ENCODE data around the gene GFAP.
A peak's percentile ranks its signal among the peaks of the same experiment; 100 is the strongest.

GFAP gene

DNA sequence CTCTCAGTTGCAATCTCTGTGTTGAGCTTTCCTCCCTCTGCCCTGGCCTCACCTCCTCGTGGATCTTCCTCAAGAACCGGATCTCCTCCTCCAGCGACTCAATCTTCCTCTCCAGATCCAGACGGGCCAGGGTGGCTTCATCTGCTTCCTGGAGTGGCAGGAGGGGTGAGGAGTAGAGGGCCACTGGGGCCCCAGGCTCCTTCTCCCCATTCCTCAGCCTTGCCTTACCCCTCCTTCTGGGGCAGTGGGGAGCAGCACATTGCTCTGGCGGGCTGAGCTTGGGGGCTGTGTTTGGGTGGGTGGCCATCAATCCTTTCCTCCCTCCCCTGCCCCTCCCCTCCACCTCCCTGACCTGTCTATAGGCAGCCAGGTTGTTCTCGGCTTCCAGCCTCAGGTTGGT is 1.6 kb downstream of the GFAP start:
- no peak for TF ChIP-seq ZNF8 (CRISPR knock-in tag; IDR thresholded peaks at IDR 0.05)
- TF ChIP-seq CSDC2 (CRISPR knock-in tag; IDR thresholded peaks at IDR 0.05), result no peak
- TF ChIP-seq RARB (CRISPR knock-in tag; IDR thresholded peaks at IDR 0.05), result no peak
- no peak for TF ChIP-seq ZC3H10 (CRISPR knock-in tag; IDR thresholded peaks at IDR 0.05)
- no peak for TF ChIP-seq ZFP30 (CRISPR knock-in tag; IDR thresholded peaks at IDR 0.05)
- no peak for TF ChIP-seq ZNF565 (CRISPR knock-in tag; conservative IDR thresholded peaks at IDR 0.05; ENCODE audit: low read depth)
- TF ChIP-seq PPARA (CRISPR knock-in tag; IDR thresholded peaks at IDR 0.05; ENCODE audit: borderline replicate concordance), result no peak
- TF ChIP-seq, protein P1, sequence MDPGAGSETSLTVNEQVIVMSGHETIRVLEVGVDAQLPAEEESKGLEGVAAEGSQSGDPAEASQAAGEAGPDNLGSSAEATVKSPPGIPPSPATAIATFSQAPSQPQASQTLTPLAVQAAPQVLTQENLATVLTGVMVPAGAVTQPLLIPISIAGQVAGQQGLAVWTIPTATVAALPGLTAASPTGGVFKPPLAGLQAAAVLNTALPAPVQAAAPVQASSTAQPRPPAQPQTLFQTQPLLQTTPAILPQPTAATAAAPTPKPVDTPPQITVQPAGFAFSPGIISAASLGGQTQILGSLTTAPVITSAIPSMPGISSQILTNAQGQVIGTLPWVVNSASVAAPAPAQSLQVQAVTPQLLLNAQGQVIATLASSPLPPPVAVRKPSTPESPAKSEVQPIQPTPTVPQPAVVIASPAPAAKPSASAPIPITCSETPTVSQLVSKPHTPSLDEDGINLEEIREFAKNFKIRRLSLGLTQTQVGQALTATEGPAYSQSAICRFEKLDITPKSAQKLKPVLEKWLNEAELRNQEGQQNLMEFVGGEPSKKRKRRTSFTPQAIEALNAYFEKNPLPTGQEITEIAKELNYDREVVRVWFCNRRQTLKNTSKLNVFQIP (CRISPR knock-in tag; IDR thresholded peaks at IDR 0.05; ENCODE audit: borderline replicate concordance, low read depth), result no peak
- TF ChIP-seq, protein P2, sequence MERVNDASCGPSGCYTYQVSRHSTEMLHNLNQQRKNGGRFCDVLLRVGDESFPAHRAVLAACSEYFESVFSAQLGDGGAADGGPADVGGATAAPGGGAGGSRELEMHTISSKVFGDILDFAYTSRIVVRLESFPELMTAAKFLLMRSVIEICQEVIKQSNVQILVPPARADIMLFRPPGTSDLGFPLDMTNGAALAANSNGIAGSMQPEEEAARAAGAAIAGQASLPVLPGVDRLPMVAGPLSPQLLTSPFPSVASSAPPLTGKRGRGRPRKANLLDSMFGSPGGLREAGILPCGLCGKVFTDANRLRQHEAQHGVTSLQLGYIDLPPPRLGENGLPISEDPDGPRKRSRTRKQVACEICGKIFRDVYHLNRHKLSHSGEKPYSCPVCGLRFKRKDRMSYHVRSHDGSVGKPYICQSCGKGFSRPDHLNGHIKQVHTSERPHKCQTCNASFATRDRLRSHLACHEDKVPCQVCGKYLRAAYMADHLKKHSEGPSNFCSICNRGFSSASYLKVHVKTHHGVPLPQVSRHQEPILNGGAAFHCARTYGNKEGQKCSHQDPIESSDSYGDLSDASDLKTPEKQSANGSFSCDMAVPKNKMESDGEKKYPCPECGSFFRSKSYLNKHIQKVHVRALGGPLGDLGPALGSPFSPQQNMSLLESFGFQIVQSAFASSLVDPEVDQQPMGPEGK (CRISPR knock-in tag; IDR thresholded peaks at IDR 0.05; ENCODE audit: borderline replicate concordance), result no peak
- TF ChIP-seq ESRRG (CRISPR knock-in tag; IDR thresholded peaks at IDR 0.05), result no peak
- no peak for TF ChIP-seq ARNTL (CRISPR knock-in tag; IDR thresholded peaks at IDR 0.05; ENCODE audit: borderline replicate concordance, low read depth)
- TF ChIP-seq, protein P3, sequence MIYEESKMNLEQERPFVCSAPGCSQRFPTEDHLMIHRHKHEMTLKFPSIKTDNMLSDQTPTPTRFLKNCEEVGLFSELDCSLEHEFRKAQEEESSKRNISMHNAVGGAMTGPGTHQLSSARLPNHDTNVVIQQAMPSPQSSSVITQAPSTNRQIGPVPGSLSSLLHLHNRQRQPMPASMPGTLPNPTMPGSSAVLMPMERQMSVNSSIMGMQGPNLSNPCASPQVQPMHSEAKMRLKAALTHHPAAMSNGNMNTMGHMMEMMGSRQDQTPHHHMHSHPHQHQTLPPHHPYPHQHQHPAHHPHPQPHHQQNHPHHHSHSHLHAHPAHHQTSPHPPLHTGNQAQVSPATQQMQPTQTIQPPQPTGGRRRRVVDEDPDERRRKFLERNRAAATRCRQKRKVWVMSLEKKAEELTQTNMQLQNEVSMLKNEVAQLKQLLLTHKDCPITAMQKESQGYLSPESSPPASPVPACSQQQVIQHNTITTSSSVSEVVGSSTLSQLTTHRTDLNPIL (CRISPR knock-in tag; IDR thresholded peaks at IDR 0.05; ENCODE audit: low read depth), result no peak
- no peak for TF ChIP-seq GLIS3 (CRISPR knock-in tag; IDR thresholded peaks at IDR 0.05)
- ATAC-seq, result no peak

DNA sequence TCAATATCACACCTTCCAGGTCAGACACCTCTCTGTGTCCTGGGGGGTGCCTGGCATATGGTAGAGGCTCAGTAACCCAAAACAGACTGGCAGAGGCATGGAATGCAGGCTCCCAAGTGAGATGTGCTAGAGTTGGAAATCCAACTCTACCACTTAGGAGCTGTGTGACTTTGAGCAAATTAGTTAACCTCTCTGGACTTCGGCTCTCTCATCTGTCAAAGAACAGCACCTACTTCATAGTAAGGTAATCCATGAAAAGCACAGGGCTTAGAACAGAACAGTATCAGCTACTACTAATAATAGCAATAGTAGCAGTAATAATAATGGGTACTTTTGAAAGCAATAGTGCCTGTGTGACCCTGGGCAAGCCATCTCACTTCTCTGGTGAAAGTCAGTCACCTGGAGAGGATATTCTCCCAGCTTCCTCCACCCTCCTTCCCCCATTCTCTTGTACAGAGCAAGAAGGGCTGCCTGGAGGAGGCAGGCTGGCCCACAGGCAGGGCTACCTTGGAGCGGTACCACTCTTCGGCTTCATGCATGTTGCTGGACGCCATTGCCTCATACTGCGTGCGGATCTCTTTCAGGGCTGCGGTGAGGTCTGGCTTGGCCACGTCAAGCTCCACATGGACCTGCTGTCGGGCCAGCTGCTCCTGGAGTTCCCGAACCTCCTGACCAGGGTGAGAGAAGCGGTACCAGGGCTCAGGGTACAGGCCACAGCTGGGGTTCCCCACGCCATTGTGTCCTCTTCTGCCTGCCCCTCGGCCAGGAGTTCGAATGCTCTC is 2.3 kb downstream of the GFAP start:
- ATAC-seq, result no peak
- TF ChIP-seq ZFP3 (CRISPR knock-in tag; IDR thresholded peaks at IDR 0.05), result no peak

DNA sequence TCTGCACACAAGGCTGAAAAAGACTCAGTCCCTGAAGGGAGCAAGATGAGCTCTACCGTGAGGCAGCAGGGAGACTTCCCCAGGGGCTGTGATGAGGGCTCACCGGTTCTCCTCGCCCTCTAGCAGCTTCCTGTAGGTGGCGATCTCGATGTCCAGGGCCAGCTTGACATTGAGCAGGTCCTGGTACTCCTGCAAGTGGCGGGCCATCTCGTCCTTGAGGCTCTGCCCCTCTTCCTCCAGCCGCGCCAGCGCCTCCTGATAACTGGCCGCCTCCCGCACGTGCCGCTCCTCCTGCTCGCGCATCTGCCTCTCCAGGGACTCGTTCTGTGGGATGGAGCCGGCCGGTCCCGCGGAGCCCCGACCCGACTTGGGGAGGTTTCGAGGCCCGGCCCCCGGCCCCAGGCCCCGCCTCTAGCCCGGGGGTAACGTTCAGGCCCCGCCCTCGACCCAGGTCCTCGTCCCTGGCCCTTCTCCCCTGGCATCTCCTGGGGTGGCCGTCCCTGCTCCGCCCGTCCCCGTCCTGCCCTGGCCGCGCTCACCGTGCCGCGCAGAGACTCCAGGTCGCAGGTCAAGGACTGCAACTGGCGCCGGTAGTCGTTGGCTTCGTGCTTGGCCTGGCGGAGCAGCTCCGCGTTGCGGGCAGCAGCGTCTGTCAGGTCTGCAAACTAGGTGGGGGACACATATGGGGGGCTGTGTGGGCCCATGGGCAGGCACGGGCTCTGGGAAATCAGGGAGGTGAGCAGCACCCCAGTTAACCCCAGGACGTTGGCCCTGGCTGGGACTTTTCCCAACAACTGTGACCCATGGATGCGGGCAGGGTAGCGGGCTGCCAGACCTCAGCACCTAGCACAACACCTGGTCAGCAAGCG is 3.9 kb downstream of the GFAP start:
- ATAC-seq, result peak; percentile 46
- TF ChIP-seq SNAI2 (CRISPR knock-in tag; IDR thresholded peaks at IDR 0.05), result no peak
- no peak for TF ChIP-seq ZFP30 (CRISPR knock-in tag; IDR thresholded peaks at IDR 0.05)

DNA sequence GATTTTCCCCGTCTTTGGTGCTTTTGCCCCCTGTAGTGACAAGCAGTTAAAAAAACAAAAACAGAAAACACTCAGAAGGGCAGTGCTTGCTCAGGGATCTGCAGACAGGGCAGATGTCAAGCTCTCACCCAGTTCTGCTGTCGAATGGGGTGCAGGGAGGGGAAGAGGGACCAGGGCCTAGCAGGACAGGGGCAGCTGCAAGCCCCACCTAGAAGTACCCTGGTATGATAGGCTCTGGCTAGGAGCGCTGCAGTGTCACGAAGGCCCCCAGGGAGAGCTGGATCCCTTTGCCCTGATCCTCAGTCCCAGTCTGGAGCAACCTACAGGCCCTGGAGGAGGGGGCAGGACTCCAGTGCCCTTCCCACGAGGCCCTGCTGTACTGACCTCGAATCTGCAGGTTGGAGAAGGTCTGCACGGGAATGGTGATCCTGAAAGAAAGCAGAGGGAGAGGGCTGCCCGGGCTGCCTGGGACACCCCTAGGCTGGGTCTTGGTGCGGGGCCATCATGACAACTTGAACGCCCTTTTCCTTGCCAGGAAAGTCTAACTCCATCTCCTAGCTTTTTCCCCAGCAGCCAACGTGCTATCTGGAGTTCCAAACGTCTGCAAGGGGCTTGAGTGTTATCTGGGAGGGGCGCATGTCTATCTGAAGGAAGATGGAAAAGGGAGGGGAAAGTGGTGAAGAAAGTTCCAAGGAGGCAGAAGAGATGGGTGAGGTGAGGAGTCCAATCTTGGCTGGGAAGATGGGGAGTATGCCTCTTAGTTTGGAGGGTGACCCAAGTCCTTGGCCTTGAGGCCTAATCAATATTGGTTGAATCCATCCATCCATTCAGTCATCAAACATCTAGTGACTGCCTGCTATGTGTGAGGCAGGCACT is 4.8 kb downstream of the GFAP start:
- TF ChIP-seq ZNF8 (CRISPR knock-in tag; IDR thresholded peaks at IDR 0.05) (no peak), ZNF565 (CRISPR knock-in tag; conservative IDR thresholded peaks at IDR 0.05; ENCODE audit: low read depth) (no peak), ZFP3 (CRISPR knock-in tag; IDR thresholded peaks at IDR 0.05) (no peak), GLIS3 (CRISPR knock-in tag; IDR thresholded peaks at IDR 0.05) (no peak), ESRRG (CRISPR knock-in tag; IDR thresholded peaks at IDR 0.05) (no peak), TOX (CRISPR knock-in tag; IDR thresholded peaks at IDR 0.05; ENCODE audit: borderline replicate concordance) (no peak), TCF4 (CRISPR knock-in tag; IDR thresholded peaks at IDR 0.05; ENCODE audit: borderline replicate concordance) (no peak), BACH2 (CRISPR knock-in tag; IDR thresholded peaks at IDR 0.05; ENCODE audit: borderline replicate concordance) (no peak), CSDC2 (CRISPR knock-in tag; IDR thresholded peaks at IDR 0.05) (no peak)
- TF ChIP-seq, protein P3 (CRISPR knock-in tag; IDR thresholded peaks at IDR 0.05; ENCODE audit: low read depth), result no peak
- TF ChIP-seq, protein P1 (CRISPR knock-in tag; IDR thresholded peaks at IDR 0.05; ENCODE audit: borderline replicate concordance, low read depth), result no peak
- ATAC-seq, result peak; percentile 2
